ENCODE results near the gene NDUFV3.
"Not testable (repeated sequence)": the region's sequence is repeated elsewhere in the genome, so short reads cannot be mapped to it uniquely, and the experiment has no call there.

- not testable (repeated sequence) for TF ChIP-seq CTCF (conservative IDR thresholded peaks at IDR 0.05 in 1 of 2, IDR thresholded peaks at IDR 0.05 in 1 of 2; ENCODE audit: low read depth in 1 of 2, low read length in 2 of 2); EZH2 (IDR thresholded peaks at IDR 0.05; ENCODE audit: low read length, missing control alignments)
Measured at GRCh38 chr21:42875811-42876210, 17.3 kb upstream of the NDUFV3 start.

Data from fibroblast of lung (primary cell).